GM23338 (cell line): ENCODE data around the gene PHKB. TPM values are rescaled to one million over a fixed set of nuclear protein-coding genes. Genes with fewer than 3 reads are reported as not detected.

ENCODE experiments used
- ATAC-seq: fragments of 200-7000 bp; cut with Tn5 transposase; 3 replicates; pipeline ENCODE4 v1.9.1; 2020
- DNase-seq: peaks from one replicate; pipeline ENCODE4 v3.0.0-alpha.2; 2015; ENCODE audit warnings: low spot score
- H2AFZ ChIP-seq: fragments of 200-600 bp; sonication (generic); 2 replicates; pipeline ENCODE4 v1.8.0; 2016; ENCODE audit warnings: antibody characterized with exemption, mild to moderate bottlenecking, moderate library complexity
- H3F3A ChIP-seq: fragments of 200-600 bp; sonication (generic); replicated peaks from 2 replicates; pipeline ENCODE4 v1.8.0; 2017; ENCODE audit warnings: antibody characterized with exemption, mixed run types, low read depth
- H3K27ac ChIP-seq: fragments of 200-600 bp; sonication (generic); 2 replicates; pipeline ENCODE4 v1.6.1; 2016; ENCODE audit warnings: low read depth
- H3K27me3 ChIP-seq: fragments of 200-600 bp; sonication (generic); 2 replicates; pipeline ENCODE4 v1.8.0; 2016; ENCODE audit warnings: mild to moderate bottlenecking, mixed run types, moderate library complexity; ENCODE audit not compliant: insufficient read depth
- H3K36me3 ChIP-seq: fragments of 200-600 bp; sonication (generic); 2 replicates; pipeline ENCODE4 v1.8.0; 2016; ENCODE audit warnings: mild to moderate bottlenecking; ENCODE audit not compliant: insufficient read depth
- H3K4me1 ChIP-seq: fragments of 200-600 bp; sonication (generic); 2 replicates; pipeline ENCODE4 v1.8.0; 2016; ENCODE audit warnings: mild to moderate bottlenecking, moderate library complexity; ENCODE audit not compliant: insufficient read depth
- H3K4me2 ChIP-seq: fragments of 200-600 bp; sonication (generic); 2 replicates; pipeline ENCODE4 v1.7.1; 2017; ENCODE audit warnings: mixed run types
- H3K4me3 ChIP-seq: fragments of 200-600 bp; sonication (generic); 2 replicates; pipeline ENCODE4 v1.6.1; 2016; ENCODE audit warnings: mixed run types
- H3K79me2 ChIP-seq: fragments of 200-600 bp; sonication (generic); replicated peaks from 2 replicates; pipeline ENCODE4 v1.8.0; 2017; ENCODE audit warnings: mild to moderate bottlenecking; ENCODE audit not compliant: insufficient read depth
- H3K9me2 ChIP-seq: fragments of 200-600 bp; sonication (generic); 2 replicates; pipeline ENCODE4 v1.8.0; 2017; ENCODE audit not compliant: insufficient read depth
- H4K20me1 ChIP-seq: fragments of 200-600 bp; sonication (generic); replicated peaks from 2 replicates; pipeline ENCODE4 v1.8.0; 2017; ENCODE audit warnings: mild to moderate bottlenecking; ENCODE audit not compliant: insufficient read depth
- H3K27ac Mint-ChIP-seq: 2 replicates; pipeline ENCODE4 v1.8.0; 2020; ENCODE audit warnings: inconsistent platforms, mild to moderate bottlenecking, moderate library complexity, mixed read lengths
- H3K27me3 Mint-ChIP-seq: 3 replicates; pipeline ENCODE4 v1.8.0; 2022; ENCODE audit warnings: low read depth, mild to moderate bottlenecking, moderate library complexity, mixed read lengths, inconsistent platforms; ENCODE audit not compliant: insufficient read depth, poor library complexity
- H3K36me3 Mint-ChIP-seq: 3 replicates; pipeline ENCODE4 v1.8.0; 2021; ENCODE audit warnings: low read depth, mild to moderate bottlenecking, inconsistent platforms, moderate library complexity, mixed read lengths
- H3K4me1 Mint-ChIP-seq: 3 replicates; pipeline ENCODE4 v1.8.0; 2020; ENCODE audit warnings: mild to moderate bottlenecking, inconsistent platforms, mixed read lengths
- H3K4me3 Mint-ChIP-seq: 3 replicates; pipeline ENCODE4 v1.8.0; 2021; ENCODE audit warnings: moderate library complexity, mild to moderate bottlenecking, inconsistent platforms, mixed read lengths
- H3K9me3 Mint-ChIP-seq: 3 replicates; pipeline ENCODE4 v1.8.0; 2020; ENCODE audit warnings: moderate library complexity, mild to moderate bottlenecking, inconsistent platforms, mixed read lengths
- CREB1 ChIP-seq: fragments of 250-450 bp; sonication (Bioruptor Pico); IDR thresholded peaks from 2 replicates; pipeline ENCODE4 v1.5.0; 2020; ENCODE audit warnings: low read depth, mild to moderate bottlenecking, moderate library complexity
- CTCF ChIP-seq, 2 experiments: fragments of 200-600 bp in 1 of 2; sonication (generic) in 1 of 2; conservative IDR thresholded peaks; 2 replicates each; pipeline versions ENCODE4 v1.5.1 to v1.6.1; 2016 to 2017; ENCODE audit warnings: antibody characterized with exemption in 2 of 2, low read depth in 2 of 2, mild to moderate bottlenecking in 2 of 2, moderate library complexity in 1 of 2
- ETS1 ChIP-seq: IDR thresholded peaks from 2 replicates; pipeline ENCODE4 v1.6.1; 2016; ENCODE audit warnings: antibody characterized with exemption
- EZH2 ChIP-seq: fragments of 200-600 bp; sonication (generic); IDR thresholded peaks from one replicate; pipeline ENCODE4 v1.8.0; 2017; ENCODE audit warnings: antibody characterized with exemption, mild to moderate bottlenecking, low read depth; ENCODE audit not compliant: unreplicated experiment
- EZH2phosphoT487 ChIP-seq: fragments of 200-600 bp; sonication (generic); IDR thresholded peaks from one replicate; pipeline ENCODE4 v1.8.1; 2018; ENCODE audit warnings: antibody characterized with exemption; ENCODE audit not compliant: unreplicated experiment
- JUNB ChIP-seq: IDR thresholded peaks from one replicate; pipeline ENCODE4 v1.6.1; 2016; ENCODE audit warnings: antibody characterized with exemption; ENCODE audit not compliant: unreplicated experiment
- NANOG ChIP-seq: IDR thresholded peaks from 2 replicates; pipeline ENCODE4 v1.6.1; 2016; ENCODE audit warnings: antibody characterized with exemption, borderline replicate concordance
- POLR2AphosphoS5 ChIP-seq: IDR thresholded peaks from 2 replicates; pipeline ENCODE4 v1.6.1; 2016; ENCODE audit warnings: antibody characterized with exemption, low read depth
- REST ChIP-seq: IDR thresholded peaks from one replicate; pipeline ENCODE4 v1.6.1; 2018; ENCODE audit warnings: antibody characterized with exemption; ENCODE audit not compliant: unreplicated experiment
- STAT1 ChIP-seq: IDR thresholded peaks from one replicate; pipeline ENCODE4 v1.6.1; 2016; ENCODE audit warnings: antibody characterized with exemption; ENCODE audit not compliant: unreplicated experiment
- ZNF114 ChIP-seq: fragments of 250-450 bp; sonication (Bioruptor Pico); IDR thresholded peaks from 2 replicates; pipeline ENCODE4 v1.5.0; 2020; ENCODE audit warnings: mild to moderate bottlenecking, moderate library complexity
- ZNF331 ChIP-seq: fragments of 250-450 bp; sonication (Bioruptor Pico); IDR thresholded peaks from 2 replicates; pipeline ENCODE4 v1.5.0; 2020; ENCODE audit warnings: low read depth, mild to moderate bottlenecking, moderate library complexity
- ZNF462 ChIP-seq: fragments of 250-450 bp; sonication (Bioruptor Pico); IDR thresholded peaks from 2 replicates; pipeline ENCODE4 v1.5.0; 2020; ENCODE audit warnings: mild to moderate bottlenecking, moderate library complexity
- polyA plus RNA-seq: library from polyadenylated mRNA; unstranded; fragments of >200 nt; fragmentation: Nextera tagmentation; extraction: Ambion mirVana; gene quantifications from 2 replicates; pipeline ENCODE4 v1.2.1, GENCODE V29; 2016
- total RNA-seq: library from RNA; depleted of rRNA; stranded (reverse); fragments of >200 nt; shearing (Covaris generic); gene quantifications from 2 replicates; pipeline ENCODE4 v1.2.3, GENCODE V29; 2014

PHKB gene
- total and polyA plus RNA-seq, 2 experiments from 2014 or later = 20.3 to 57.3 TPM

GRCh38 chr16:47488051-47488450, 26.9 kb downstream of the PHKB start:
- Histone ChIP-seq H3F3A (no peaks in the 10 kb centered on the region), H3K4me3 (no peak overlapping the region), H3K79me2 (peaks cover 28% of the 10 kb centered on the region), H2AFZ (no peak overlapping the region), H4K20me1 (no peaks in the 10 kb centered on the region), H3K27ac (no peak overlapping the region), H3K9me2 (no peaks in the 10 kb centered on the region), H3K4me2 (no peak overlapping the region), H3K27me3 (no peaks in the 10 kb centered on the region), H3K4me1 (peaks cover 16% of the 10 kb centered on the region), H3K36me3 (peaks cover 11% of the 10 kb centered on the region; the same call in 1 of the 2 replicates)
- Mint-ChIP-seq H3K4me3 (no peak overlapping the region), H3K27me3 (no peaks in the 10 kb centered on the region), H3K9me3 (peaks cover 41% of the 10 kb centered on the region), H3K36me3 (peaks cover 48% of the 10 kb centered on the region), H3K4me1 (peaks cover 13% of the 10 kb centered on the region), H3K27ac (no peak overlapping the region)
- ATAC-seq (no peak), DNase-seq (no peak)
- no peak for TF ChIP-seq STAT1
- no peak for TF ChIP-seq REST
- TF ChIP-seq EZH2 = no peak
- no peak for TF ChIP-seq ZNF462 (CRISPR knock-in tag)
- TF ChIP-seq ZNF331 (CRISPR knock-in tag) = no peak
- TF ChIP-seq NANOG = no peak
- TF ChIP-seq ZNF114 (CRISPR knock-in tag) = no peak
- TF ChIP-seq POLR2AphosphoS5 = no peak
- TF ChIP-seq CREB1 (CRISPR knock-in tag) = no peak
- TF ChIP-seq JUNB = no peak
- no peak for TF ChIP-seq EZH2phosphoT487
- no peak for TF ChIP-seq ETS1
- no peak for TF ChIP-seq CTCF (conservative IDR thresholded peaks at IDR 0.05; ENCODE audit: low read depth in 2 of 2)
